H1 (cell line): ENCODE results near the gene SEC14L6. TPM values are rescaled to one million over a fixed set of nuclear protein-coding genes. Genes with fewer than 3 reads are reported as not detected.

Experiments used
- CTCF ChIA-PET: fragments of 300-600 bp; sonication (Branson Sonifier 250); formaldehyde crosslinking; loops from one replicate; lab custom pipeline; 2021; ENCODE audit not compliant: partially characterized antibody; lab: Charles Lee
- POLR2A ChIA-PET: fragments of 300-600 bp; sonication (Branson Sonifier 250); formaldehyde crosslinking; loops from one replicate; lab custom pipeline; 2021; ENCODE audit warnings: inconsistent platforms; ENCODE audit not compliant: partially characterized antibody; lab: Charles Lee
- DNase-seq, 2 experiments: peaks; one replicate each; pipeline versions ENCODE4 v3.0.0 to v3.0.0-alpha.2; 2010 to 2022; ENCODE audit warnings: low spot score in 2 of 2, low read depth in 1 of 2, mixed read lengths in 1 of 2
- FAIRE-seq: peaks from 2 replicates; lab custom pipeline; 2011; peaks lifted over from hg19 to GRCh38; lab: Jason Lieb, UNC
- H2AFZ ChIP-seq: 2 replicates; pipeline ENCODE4 v1.8.1; 2012; ENCODE audit warnings: low read length, inconsistent platforms
- H2AK5ac ChIP-seq: 2 replicates; pipeline ENCODE4 v1.6.1; 2013; ENCODE audit warnings: low read depth, low read length
- H2BK120ac ChIP-seq: replicated peaks from 2 replicates; pipeline ENCODE3; 2013; ENCODE audit warnings: low read depth, low read length, inconsistent platforms
- H2BK12ac ChIP-seq: 2 replicates; pipeline ENCODE4 v1.6.1; 2013; ENCODE audit warnings: low read depth, low read length
- H2BK15ac ChIP-seq: 2 replicates; pipeline ENCODE4 v1.6.1; 2013; ENCODE audit warnings: low read length
- H2BK20ac ChIP-seq: 2 replicates; pipeline ENCODE4 v1.6.1; 2013; ENCODE audit warnings: low read length
- H2BK5ac ChIP-seq: 2 replicates; pipeline ENCODE4 v1.6.1; 2013; ENCODE audit warnings: low read depth, low read length
- H3K14ac ChIP-seq: 2 replicates; pipeline ENCODE4 v1.6.1; 2013; ENCODE audit warnings: inconsistent platforms; ENCODE audit not compliant: insufficient read length
- H3K18ac ChIP-seq: 2 replicates; pipeline ENCODE4 v1.6.1; 2013; ENCODE audit warnings: low read length; ENCODE audit errors: extremely low read depth
- H3K23ac ChIP-seq: 2 replicates; pipeline ENCODE4 v1.6.1; 2013; ENCODE audit warnings: inconsistent platforms; ENCODE audit not compliant: insufficient read length
- H3K23me2 ChIP-seq: 2 replicates; pipeline ENCODE4 v1.6.1; 2013; ENCODE audit warnings: low read depth, low read length
- H3K27ac ChIP-seq: 2 replicates; pipeline ENCODE4 v1.6.1; 2011; ENCODE audit warnings: low read depth, low read length, inconsistent platforms
- H3K27me3 ChIP-seq, 4 experiments: replicated peaks in 1 of 4; 1 replicate in 1 of 4; 2 replicates in 3 of 4; pipeline versions ENCODE4 v1.6.1 to v1.8.1; 2011 to 2013; ENCODE audit warnings: low read length in 3 of 4, mild to moderate bottlenecking in 3 of 4, inconsistent platforms in 2 of 4, mixed read lengths in 2 of 4, moderate library complexity in 1 of 4; ENCODE audit not compliant: control insufficient read depth in 3 of 4, insufficient read depth in 3 of 4; ENCODE audit errors: extremely low read depth in 1 of 4
- H3K36me3 ChIP-seq, 4 experiments: 2 replicates each; pipeline versions ENCODE4 v1.6.1 to v1.8.1; 2011 to 2013; ENCODE audit warnings: mild to moderate bottlenecking in 4 of 4, low read length in 3 of 4, moderate library complexity in 2 of 4, control low read depth in 1 of 4, inconsistent platforms in 1 of 4; ENCODE audit not compliant: insufficient read depth in 4 of 4, control insufficient read depth in 2 of 4
- H3K4ac ChIP-seq: replicated peaks from 2 replicates; pipeline ENCODE3; 2013; ENCODE audit warnings: low read length, low read depth, mixed read lengths, inconsistent platforms; ENCODE audit not compliant: insufficient read length
- H3K4me1 ChIP-seq, 4 experiments: replicated peaks in 1 of 4; 1 replicate in 1 of 4; 2 replicates in 3 of 4; pipeline versions ENCODE4 v1.6.1 to v1.8.1; 2011 to 2013; ENCODE audit warnings: low read length in 3 of 4, inconsistent platforms in 2 of 4, mixed read lengths in 1 of 4; ENCODE audit not compliant: insufficient read depth in 4 of 4, control insufficient read depth in 3 of 4
- H3K4me2 ChIP-seq, 2 experiments: 2 replicates each; pipeline versions ENCODE4 v1.6.1 to v1.8.1; 2011 to 2013; ENCODE audit warnings: low read depth in 2 of 2, low read length in 2 of 2, control low read depth in 1 of 2, inconsistent platforms in 1 of 2, mild to moderate bottlenecking in 1 of 2; ENCODE audit not compliant: insufficient read depth in 1 of 2
- H3K4me3 ChIP-seq, 4 experiments: fragments of 200-600, 300-600 bp in 1 of 4; sonication (generic), shearing (Covaris generic), sonication (Bioruptor Twin) in 1 of 4; 2 replicates each; pipeline versions ENCODE4 v1.5.1 to v1.8.1; 2011 to 2016; ENCODE audit warnings: low read length in 4 of 4, low read depth in 3 of 4, control low read depth in 2 of 4, inconsistent platforms in 2 of 4, mild to moderate bottlenecking in 2 of 4, mixed read lengths in 1 of 4, moderate library complexity in 1 of 4; ENCODE audit not compliant: insufficient read depth in 2 of 4; ENCODE audit errors: extremely low read depth in 1 of 4
- H3K56ac ChIP-seq: replicated peaks from 2 replicates; pipeline ENCODE3; 2013; ENCODE audit warnings: low read depth, mild to moderate bottlenecking, mixed read lengths, low read length, inconsistent platforms; ENCODE audit not compliant: insufficient read length
- H3K79me1 ChIP-seq: 2 replicates; pipeline ENCODE4 v1.6.1; 2013; ENCODE audit warnings: low read depth, low read length, control low read depth
- H3K79me2 ChIP-seq, 2 experiments: 2 replicates each; pipeline versions ENCODE4 v1.6.1 to v1.8.1; 2012 to 2013; ENCODE audit warnings: low read length in 2 of 2, mild to moderate bottlenecking in 2 of 2, inconsistent platforms in 1 of 2; ENCODE audit not compliant: insufficient read depth in 2 of 2, control insufficient read depth in 1 of 2
- H3K9ac ChIP-seq, 4 experiments: replicated peaks in 1 of 4; 1 replicate in 1 of 4; 2 replicates in 3 of 4; pipeline versions ENCODE4 v1.6.1 to v1.8.1; 2011 to 2013; ENCODE audit warnings: low read depth in 3 of 4, low read length in 3 of 4, control low read depth in 2 of 4, mild to moderate bottlenecking in 2 of 4, moderate library complexity in 2 of 4, inconsistent platforms in 1 of 4; ENCODE audit errors: extremely low read depth in 1 of 4
- H3K9me3 ChIP-seq, 2 experiments: 2 replicates each; pipeline versions ENCODE4 v1.6.1 to v1.8.1; 2012 to 2013; ENCODE audit warnings: mild to moderate bottlenecking in 2 of 2, moderate library complexity in 2 of 2, control low read depth in 1 of 2, inconsistent platforms in 1 of 2, low read depth in 1 of 2, low read length in 1 of 2, mixed read lengths in 1 of 2; ENCODE audit not compliant: insufficient read depth in 2 of 2
- H4K20me1 ChIP-seq, 2 experiments: replicated peaks in 1 of 2; 2 replicates each; pipeline versions ENCODE3 to v1.8.1; 2011 to 2013; ENCODE audit warnings: inconsistent platforms in 2 of 2, low read length in 2 of 2, mild to moderate bottlenecking in 1 of 2; ENCODE audit not compliant: insufficient read depth in 2 of 2, control insufficient read depth in 1 of 2
- H4K5ac ChIP-seq: 2 replicates; pipeline ENCODE4 v1.6.1; 2013; ENCODE audit warnings: low read length, low read depth, mixed read lengths, inconsistent platforms; ENCODE audit not compliant: insufficient read length
- H4K8ac ChIP-seq: 2 replicates; pipeline ENCODE4 v1.8.0; 2013; ENCODE audit warnings: mild to moderate bottlenecking, moderate library complexity, low read length, inconsistent platforms; ENCODE audit not compliant: insufficient read depth; ENCODE audit errors: extremely low read depth
- H4K91ac ChIP-seq: replicated peaks from 2 replicates; pipeline ENCODE3; 2013; ENCODE audit warnings: low read length, mixed read lengths, inconsistent platforms; ENCODE audit not compliant: insufficient read length
- CHD2 ChIP-seq: IDR thresholded peaks from 2 replicates; pipeline ENCODE4 v1.6.1; 2012; ENCODE audit warnings: low read length, improper control_type of control experiment
- JUND ChIP-seq: IDR thresholded peaks from 2 replicates; pipeline ENCODE4 v1.6.1; 2011; ENCODE audit warnings: mild to moderate bottlenecking, improper control_type of control experiment, low read length
- KDM4A ChIP-seq: IDR thresholded peaks from one replicate; pipeline ENCODE4 v1.7.1; 2012; ENCODE audit warnings: low read depth, mild to moderate bottlenecking, moderate library complexity, low read length, inconsistent platforms; ENCODE audit not compliant: severe bottlenecking
- MAX ChIP-seq: IDR thresholded peaks from 2 replicates; pipeline ENCODE4 v1.6.1; 2012; ENCODE audit warnings: inconsistent platforms
- RXRA ChIP-seq: IDR thresholded peaks from 2 replicates; pipeline ENCODE4 v1.6.1; 2011; ENCODE audit warnings: low read depth, mild to moderate bottlenecking, low read length, moderate library complexity; ENCODE audit not compliant: insufficient read depth
- SIRT6 ChIP-seq: IDR thresholded peaks from one replicate; pipeline ENCODE4 v1.7.1; 2012; ENCODE audit warnings: low read length, inconsistent platforms
- USF2 ChIP-seq: IDR thresholded peaks from 2 replicates; pipeline ENCODE4 v1.6.1; 2011; ENCODE audit warnings: low read length, improper control_type of control experiment
- ZNF274 ChIP-seq: IDR thresholded peaks from 2 replicates; pipeline ENCODE4 v1.7.0; 2012; ENCODE audit warnings: low read length, borderline replicate concordance; ENCODE audit errors: extremely low read depth
- WGBS, 2 experiments: shearing (Covaris generic) in 1 of 2; methylation state at CpG; one replicate each; pipeline versions ENCODE4 v1.1.6 to v1.1.7; 2013 to 2015; ENCODE audit warnings: low lambda C conversion rate in 2 of 2, mixed read lengths in 2 of 2, inconsistent platforms in 1 of 2, low coverage in 1 of 2, missing lambda C conversion rate in 1 of 2; ENCODE audit not compliant: insufficient replicate concordance in 2 of 2, insufficient coverage in 1 of 2, insufficient read length in 1 of 2; ENCODE audit errors: extremely low coverage in 1 of 2, missing lambda C conversion rate in 1 of 2; 5-methylcytosine and 5-hydroxymethylcytosine counted together
- polyA plus RNA-seq, 7 experiments: library from polyadenylated mRNA; depleted of rRNA in 3 of 7; stranded (reverse) in 5 of 7; unstranded in 2 of 7; fragments of >200 nt in 5 of 7; fragments of 200-250 nt in 2 of 7; gene quantifications; 1 replicate in 5 of 7; 2 replicates in 1 of 7; 4 replicates in 1 of 7; pipeline versions ENCODE4 v1.2.1 to v1.2.3, GENCODE V29; 2011 to 2013; ENCODE audit warnings: missing spikeins in 2 of 7, mixed read lengths in 2 of 7
- total RNA-seq: library from RNA; stranded (reverse); fragmentation: NEBNext Ultra II Directional; extraction: Animal tissue kit (Norgen Biotek cat#: 25700); gene quantifications from 2 replicates; pipeline ENCODE4 v1.2.1, GENCODE V29; 2021

SEC14L6 gene
- total and polyA plus RNA-seq, 2 of the 8 experiments (the other 6 are each of a cell fraction or from before 2014, with no cell fraction given) = 0.63 to 2.1 TPM

GRCh38 chr22:30562366-30562765 is 15.8 kb upstream of the SEC14L6 start:
- no peak for DNase-seq
- no peak overlapping the region for H4K5ac ChIP-seq
- peak overlapping the region in 1 of 4 experiments; percentile 14; a peak in 1 of 7 replicates for H3K9ac ChIP-seq
- H3K4ac ChIP-seq = no peak overlapping the region
- CTCF ChIA-PET = interaction anchor here (0.8 to 2.7 kb wide), 5 partner anchors 9 to 21 kb away, joined by 3 to 10 read pairs (median 3); no protein-coding TSS in a partner anchor
- peak overlapping the region; percentile 88; the same call in 1 of the 2 replicates for H2BK15ac ChIP-seq
- no peak overlapping the region for H3K4me3 ChIP-seq
- no peak overlapping the region for H2BK5ac ChIP-seq
- POLR2A ChIA-PET = interaction anchor here (1.0 to 1.7 kb wide), 2 partner anchors 11 to 13 kb away, joined by 3 to 11 read pairs; partner anchors contain the start of gene GAL3ST1
- peak overlapping the region; percentile 98; the same call in 1 of the 2 replicates for H2AK5ac ChIP-seq
- no peaks in the 10 kb centered on the region for H3K79me1 ChIP-seq
- no peaks in the 10 kb centered on the region; the same call in 1 of the 2 replicates for H3K23me2 ChIP-seq
- no peak overlapping the region for H4K8ac ChIP-seq
- peaks cover 0 to 22% (median 12%) of the 10 kb centered on the region in 4 experiments; a peak in 6 of 7 replicates for H3K4me1 ChIP-seq
- peaks cover 0 to 2% of the 10 kb centered on the region in 2 experiments for H4K20me1 ChIP-seq
- no peaks in the 10 kb centered on the region for H3K27me3 ChIP-seq
- H3K79me2 ChIP-seq = no peaks in the 10 kb centered on the region
- FAIRE-seq = no peak
- no peak overlapping the region for H3K18ac ChIP-seq
- H2BK12ac ChIP-seq = peak overlapping the region; percentile 97; the same call in 1 of the 2 replicates
- H4K91ac ChIP-seq = peak overlapping the region; percentile 81
- no peak overlapping the region for H3K56ac ChIP-seq
- no peaks in the 10 kb centered on the region for H3K9me3 ChIP-seq
- no peak overlapping the region for H2BK20ac ChIP-seq
- H3K14ac ChIP-seq = no peak overlapping the region
- no peak overlapping the region for H2BK120ac ChIP-seq
- H3K27ac ChIP-seq = no peak overlapping the region
- no peak overlapping the region for H3K4me2 ChIP-seq
- no peaks in the 10 kb centered on the region for H3K36me3 ChIP-seq
- no peak overlapping the region for H3K23ac ChIP-seq
- WGBS, 2 experiments = 95% methylated on average over 6 of the region's 6 CpGs; no CpG with 5 or more reads in 1 of the 2 experiments
- no peak overlapping the region for H2AFZ ChIP-seq
- no peak for TF ChIP-seq USF2
- TF ChIP-seq JUND = no peak
- TF ChIP-seq CHD2 = no peak
- TF ChIP-seq MAX = no peak
- TF ChIP-seq KDM4A = no peak
- TF ChIP-seq ZNF274 = no peak
- no peak for TF ChIP-seq RXRA
- no peak for TF ChIP-seq SIRT6
